Suprapubic skin (tissue), 3 donors: Measurements from ENCODE around the gene TMEM89.

Source experiments
- CTCF ChIP-seq, 2 donors: fragments of 200-600 bp in 1 of 2; fragments of 450-650 bp in 1 of 2; sonication (generic) in 1 of 2; IDR thresholded peaks; one replicate each; pipeline ENCODE4 v1.5.1; 2016 to 2019; ENCODE audit warnings: antibody characterized with exemption in 2 of 2, mild to moderate bottlenecking in 1 of 2, moderate library complexity in 1 of 2
- POLR2A ChIP-seq, 2 donors: fragments of 450-650 bp; IDR thresholded peaks; one replicate each; pipeline ENCODE4 v1.6.1; 2017; ENCODE audit warnings: antibody characterized with exemption in 2 of 2, mild to moderate bottlenecking in 2 of 2, moderate library complexity in 2 of 2

GRCh38 chr3:48637305-48637704, 15.7 kb upstream of the TMEM89 start:
- TF ChIP-seq POLR2A (IDR thresholded peaks at IDR 0.05) (no peak), CTCF (IDR thresholded peaks at IDR 0.05) (no peak)
